AG04450 (cell line): ENCODE results near the gene MCMBP. TPM values are rescaled to one million over a fixed set of nuclear protein-coding genes. Genes with fewer than 3 reads are reported as not detected.

ENCODE experiments used
- CTCF ChIA-PET: fragments of 300-600, 350-600 bp; formaldehyde crosslinking; extraction: SDS; loops from one replicate; lab custom pipeline; 2022; ENCODE audit warnings: antibody characterized with exemption, inconsistent platforms; lab: Charles Lee
- POLR2A ChIA-PET: fragments of 350-600 bp; formaldehyde crosslinking; extraction: SDS; loops from one replicate; lab custom pipeline; 2021; ENCODE audit warnings: antibody characterized with exemption, inconsistent platforms; lab: Yijun Ruan, JAX
- DNase-seq: peaks from one replicate; pipeline ENCODE4 v3.0.0-alpha.2; 2011; ENCODE audit warnings: low read depth, low spot score
- H3K27ac ChIP-seq: one replicate; pipeline ENCODE4 v1.5.1; 2012; ENCODE audit warnings: low read depth, low read length, control low read depth
- H3K27me3 ChIP-seq: one replicate; pipeline ENCODE4 v1.6.0; 2012; ENCODE audit warnings: low read length; ENCODE audit not compliant: control insufficient read depth, insufficient read depth
- H3K4me3 ChIP-seq: 2 replicates; pipeline ENCODE4 v1.5.1; 2011; ENCODE audit warnings: mild to moderate bottlenecking, low read depth, low read length, control low read depth
- H3K9me3 ChIP-seq: 2 replicates; pipeline ENCODE4 v1.5.1; 2012; ENCODE audit warnings: low read length; ENCODE audit not compliant: control insufficient read depth, insufficient read depth
- polyA plus RNA-seq: library from polyadenylated mRNA; depleted of rRNA; stranded (reverse); fragments of >200 nt; gene quantifications from 2 replicates; pipeline ENCODE4 v1.2.3, GENCODE V29; 2011
- TF ChIP-seq, protein P1 (sequence below): IDR thresholded peaks from 2 replicates; pipeline ENCODE4 v1.5.1; 2011; ENCODE audit warnings: low read depth, low read length, control low read depth, inconsistent platforms

Gene MCMBP
- polyA plus RNA-seq, 1 experiment: 61.4 TPM

DNA sequence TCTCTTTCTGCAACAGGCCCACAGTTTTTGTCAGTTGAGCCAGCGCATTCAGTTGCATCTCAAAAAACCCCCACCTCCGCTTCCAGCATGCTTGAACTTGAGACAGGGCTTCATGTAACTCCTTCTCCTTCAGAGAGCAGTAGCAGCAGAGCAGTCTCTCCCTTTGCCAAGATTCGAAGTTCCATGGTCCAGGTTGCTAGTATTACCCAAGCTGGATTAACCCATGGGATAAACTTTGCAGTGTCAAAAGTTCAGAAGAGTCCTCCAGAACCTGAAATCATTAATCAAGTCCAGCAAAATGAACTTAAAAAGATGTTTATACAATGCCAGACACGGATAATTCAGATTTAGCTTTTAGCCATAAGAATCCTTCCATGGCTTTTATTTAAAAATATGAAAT lies 45.2 kb downstream of the MCMBP start:
- CTCF ChIA-PET: interaction anchor here (2.9 kb wide), 1 partner anchor 77 kb away, joined by 10 read pairs; no protein-coding TSS in a partner anchor
- TF ChIP-seq, protein P1, sequence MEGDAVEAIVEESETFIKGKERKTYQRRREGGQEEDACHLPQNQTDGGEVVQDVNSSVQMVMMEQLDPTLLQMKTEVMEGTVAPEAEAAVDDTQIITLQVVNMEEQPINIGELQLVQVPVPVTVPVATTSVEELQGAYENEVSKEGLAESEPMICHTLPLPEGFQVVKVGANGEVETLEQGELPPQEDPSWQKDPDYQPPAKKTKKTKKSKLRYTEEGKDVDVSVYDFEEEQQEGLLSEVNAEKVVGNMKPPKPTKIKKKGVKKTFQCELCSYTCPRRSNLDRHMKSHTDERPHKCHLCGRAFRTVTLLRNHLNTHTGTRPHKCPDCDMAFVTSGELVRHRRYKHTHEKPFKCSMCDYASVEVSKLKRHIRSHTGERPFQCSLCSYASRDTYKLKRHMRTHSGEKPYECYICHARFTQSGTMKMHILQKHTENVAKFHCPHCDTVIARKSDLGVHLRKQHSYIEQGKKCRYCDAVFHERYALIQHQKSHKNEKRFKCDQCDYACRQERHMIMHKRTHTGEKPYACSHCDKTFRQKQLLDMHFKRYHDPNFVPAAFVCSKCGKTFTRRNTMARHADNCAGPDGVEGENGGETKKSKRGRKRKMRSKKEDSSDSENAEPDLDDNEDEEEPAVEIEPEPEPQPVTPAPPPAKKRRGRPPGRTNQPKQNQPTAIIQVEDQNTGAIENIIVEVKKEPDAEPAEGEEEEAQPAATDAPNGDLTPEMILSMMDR: no peak
- H3K27me3 ChIP-seq: no peaks in the 10 kb centered on the region
- no peak overlapping the region for H3K27ac ChIP-seq
- POLR2A ChIA-PET: no interaction called here
- H3K9me3 ChIP-seq: no peaks in the 10 kb centered on the region
- H3K4me3 ChIP-seq: no peak overlapping the region
- DNase-seq: no peak

DNA sequence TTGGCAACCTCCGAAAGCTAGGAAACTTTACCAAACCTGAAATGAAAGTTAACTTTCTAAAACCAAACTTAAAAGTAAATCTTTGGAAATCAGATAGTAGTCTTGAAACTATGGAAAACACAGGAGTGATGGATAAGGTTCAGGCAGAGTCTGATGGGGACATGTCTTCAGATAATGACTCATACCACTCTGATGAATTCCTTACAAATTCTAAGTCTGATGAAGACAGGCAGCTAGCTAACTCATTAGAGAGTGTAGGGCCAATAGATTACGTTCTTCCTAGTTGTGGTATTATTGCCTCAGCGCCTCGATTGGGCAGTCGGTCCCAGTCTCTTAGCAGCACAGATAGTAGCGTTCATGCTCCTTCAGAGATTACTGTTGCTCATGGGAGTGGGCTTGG lies 45.9 kb downstream of the MCMBP start:
- no peaks in the 10 kb centered on the region for H3K9me3 ChIP-seq
- CTCF ChIA-PET: interaction anchor here (2.9 kb wide), 1 partner anchor 76 kb away, joined by 10 read pairs; no protein-coding TSS in a partner anchor
- TF ChIP-seq, protein P1: no peak
- POLR2A ChIA-PET: no interaction called here
- no peak for DNase-seq
- no peak overlapping the region for H3K4me3 ChIP-seq
- H3K27ac ChIP-seq: no peak overlapping the region
- H3K27me3 ChIP-seq: no peaks in the 10 kb centered on the region

DNA sequence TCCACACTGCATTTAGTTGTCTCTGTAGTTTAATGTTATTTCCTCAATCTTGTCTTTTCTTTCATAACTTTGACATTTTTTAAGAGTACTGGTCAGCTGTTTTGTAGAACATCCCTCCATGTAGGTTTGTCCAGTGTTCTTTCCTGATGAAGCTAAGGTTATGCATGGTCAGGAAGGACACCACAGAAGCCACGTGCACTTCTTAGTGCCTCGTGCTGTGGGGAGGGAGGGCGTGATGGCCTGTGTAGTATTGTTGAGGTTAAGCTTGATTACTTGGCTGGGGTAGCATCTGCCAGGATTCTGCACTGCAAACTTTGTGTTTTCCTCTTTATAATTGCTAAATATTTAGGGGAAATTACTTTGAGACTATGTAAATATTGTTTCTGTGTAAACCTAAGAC lies 48.3 kb downstream of the MCMBP start:
- CTCF ChIA-PET: no interaction called here

DNA sequence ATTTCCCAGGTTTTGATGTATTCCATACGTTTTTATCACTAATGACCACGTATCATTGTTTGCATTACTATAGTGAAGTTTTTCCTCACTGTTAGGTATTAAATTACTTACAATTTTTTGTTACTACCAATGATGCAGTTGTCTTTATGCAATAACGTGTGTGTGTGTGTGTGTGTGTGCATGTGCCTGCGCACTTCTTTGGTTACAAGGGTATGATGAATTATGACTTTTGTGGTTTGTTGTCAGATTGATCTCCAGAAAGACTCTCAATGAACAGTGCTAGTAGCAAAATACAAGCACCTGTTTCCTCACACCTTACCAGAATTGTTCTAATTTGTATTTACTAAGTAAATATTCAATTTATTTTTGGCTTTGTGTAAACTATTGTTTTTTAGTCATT lies 51.5 kb downstream of the MCMBP start:
- TF ChIP-seq, protein P1: no peak
- no peak for DNase-seq
- peaks cover 9% of the 10 kb centered on the region; the same call in 1 of the 2 replicates for H3K9me3 ChIP-seq

More for the DNA sequence above, 48.3 kb downstream of the MCMBP start:
- no peak for DNase-seq
- TF ChIP-seq, protein P1: no peak
- Histone ChIP-seq H3K9me3 (no peaks in the 10 kb centered on the region), H3K27me3 (no peaks in the 10 kb centered on the region), H3K4me3 (no peak overlapping the region), H3K27ac (no peak overlapping the region)
- POLR2A ChIA-PET: no interaction called here

DNA sequence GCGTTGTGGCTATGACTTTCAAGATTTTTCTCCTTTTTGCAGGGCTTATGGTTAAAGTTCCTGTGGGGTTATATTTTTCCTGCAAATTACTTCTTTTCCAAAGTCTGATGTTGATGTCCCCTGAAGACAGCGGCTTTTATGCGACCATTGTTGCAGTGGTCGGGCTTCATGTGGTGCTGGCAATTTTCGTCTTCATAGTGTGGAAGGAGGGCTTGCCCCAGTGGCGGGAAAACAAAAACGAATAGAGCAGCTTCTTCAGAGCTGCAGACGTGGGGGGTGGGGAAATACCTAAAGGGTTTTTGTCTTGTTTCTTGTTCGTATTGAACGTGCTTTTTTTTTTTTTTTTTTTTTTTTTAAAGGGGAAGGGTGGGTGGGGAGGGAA lies 53.8 kb downstream of the MCMBP start:
- no peak overlapping the region for H3K27ac ChIP-seq
- CTCF ChIA-PET: interaction anchor here (0.6 to 1.1 kb wide), 3 partner anchors 34 to 68 kb away, joined by 3 to 5 read pairs (median 4); no protein-coding TSS in a partner anchor
- H3K4me3 ChIP-seq: peak overlapping the region; percentile 57
- no peak for DNase-seq
- POLR2A ChIA-PET: interaction anchor here (0.5 to 1.0 kb wide), 4 partner anchors 30 to 93 kb away, joined by 3 to 5 read pairs (median 4); partner anchors contain the start of gene INPP5F
- no peaks in the 10 kb centered on the region for H3K27me3 ChIP-seq
- peaks cover 9% of the 10 kb centered on the region; the same call in 1 of the 2 replicates for H3K9me3 ChIP-seq
- TF ChIP-seq, protein P1: no peak

More for the DNA sequence above, 51.5 kb downstream of the MCMBP start:
- CTCF ChIA-PET: no interaction called here
- no peaks in the 10 kb centered on the region for H3K27me3 ChIP-seq
- POLR2A ChIA-PET: no interaction called here
- no peak overlapping the region for H3K27ac ChIP-seq
- no peak overlapping the region for H3K4me3 ChIP-seq
